ENCODE results near the gene ABCD1. TPM values are rescaled to one million over a fixed set of nuclear protein-coding genes. Genes with fewer than 3 reads are reported as not detected.

The ABCD1 gene
- total RNA-seq, 1 donor from 2014 or later: 15.1 TPM

GRCh38 chrX:153773218-153773611, 48.6 kb downstream of the ABCD1 start:
- intact Hi-C loops (cut with DNase I): no loop called here
- no peaks in the 10 kb centered on the region for H3K27me3 ChIP-seq
- TF ChIP-seq CTCF (IDR thresholded peaks at IDR 0.05): no peak
- H3K27ac ChIP-seq: no peak overlapping the region
- DNase-seq: no peak
- ATAC-seq: no peak
- H3K4me1 ChIP-seq: no peaks in the 10 kb centered on the region
- H3K36me3 ChIP-seq: no peaks in the 10 kb centered on the region
- H3K9me3 ChIP-seq: no peaks in the 10 kb centered on the region
- no peak overlapping the region for H3K4me3 ChIP-seq

- Histone ChIP-seq H3K9me3 (no peaks in the 10 kb centered on the region), H3K36me3 (no peaks in the 10 kb centered on the region), H3K27me3 (no peaks in the 10 kb centered on the region), H3K4me3 (no peak overlapping the region), H3K27ac (no peak overlapping the region), H3K4me1 (no peaks in the 10 kb centered on the region)
- no peak for TF ChIP-seq CTCF (IDR thresholded peaks at IDR 0.05)
- intact Hi-C loops (cut with DNase I): no loop called here
- ATAC-seq (no peak), DNase-seq (peak; percentile 57)
Observed at GRCh38 chrX:153773741-153774575, 49.3 kb downstream of the ABCD1 start.

GRCh38 chrX:153774576-153775292, 50.1 kb downstream of the ABCD1 start:
- Histone ChIP-seq H3K36me3 (no peaks in the 10 kb centered on the region), H3K27ac (no peak overlapping the region), H3K27me3 (no peaks in the 10 kb centered on the region), H3K4me3 (no peak overlapping the region), H3K4me1 (no peaks in the 10 kb centered on the region), H3K9me3 (no peaks in the 10 kb centered on the region)
- DNase-seq (peak; percentile 33), ATAC-seq (no peak)
- TF ChIP-seq CTCF (IDR thresholded peaks at IDR 0.05): no peak
- intact Hi-C loops (cut with DNase I): no loop called here

GRCh38 chrX:153775293-153776119, 50.9 kb downstream of the ABCD1 start:
- TF ChIP-seq CTCF (IDR thresholded peaks at IDR 0.05): no peak
- Histone ChIP-seq H3K27me3 (no peaks in the 10 kb centered on the region), H3K36me3 (no peaks in the 10 kb centered on the region), H3K27ac (no peak overlapping the region), H3K9me3 (no peaks in the 10 kb centered on the region), H3K4me1 (no peaks in the 10 kb centered on the region), H3K4me3 (no peak overlapping the region)
- peak; percentile 32 for DNase-seq
- intact Hi-C loops (cut with DNase I): no loop called here
- no peak for ATAC-seq

- H3K4me1 ChIP-seq: no peaks in the 10 kb centered on the region
- no peak overlapping the region for H3K27ac ChIP-seq
- H3K4me3 ChIP-seq: no peak overlapping the region
- no peak for TF ChIP-seq CTCF (IDR thresholded peaks at IDR 0.05)
- no peaks in the 10 kb centered on the region for H3K9me3 ChIP-seq
- no peaks in the 10 kb centered on the region for H3K27me3 ChIP-seq
- intact Hi-C loops (cut with DNase I): no loop called here
- H3K36me3 ChIP-seq: no peaks in the 10 kb centered on the region
- no peak for DNase-seq
- no peak for ATAC-seq
Observed at GRCh38 chrX:153776120-153776599, 51.5 kb downstream of the ABCD1 start.

All from upper lobe of right lung (tissue), 1 donor.